Neural cell (in vitro differentiated cells): ENCODE results near the gene NDOR1. TPM values are rescaled to one million over a fixed set of nuclear protein-coding genes. Genes with fewer than 3 reads are reported as not detected.

ENCODE experiments used
- H2AFZ ChIP-seq: fragments of 200-600, 300-800 bp; sonication (generic), shearing (Covaris generic); 2 replicates; pipeline ENCODE4 v1.6.0; 2014; ENCODE audit warnings: low read depth, mild to moderate bottlenecking, antibody characterized with exemption, low read length, moderate library complexity
- H3F3A ChIP-seq: fragments of 200-600 bp; shearing (Covaris generic); 2 replicates; pipeline ENCODE4 v1.6.1; 2016; ENCODE audit warnings: mild to moderate bottlenecking, moderate library complexity, mixed read lengths, antibody characterized with exemption, low read length; ENCODE audit not compliant: insufficient read depth, poor library complexity, severe bottlenecking
- H3K27ac ChIP-seq: fragments of 200-600, 300-800 bp; sonication (generic), shearing (Covaris generic); 2 replicates; pipeline ENCODE4 v1.5.1; 2014; ENCODE audit warnings: mild to moderate bottlenecking, low read length, moderate library complexity
- H3K27me3 ChIP-seq: fragments of 300-800, 200-600 bp; sonication (generic), shearing (Covaris generic); 2 replicates; pipeline ENCODE4 v1.6.0; 2014; ENCODE audit warnings: mild to moderate bottlenecking, low read depth, low read length, moderate library complexity; ENCODE audit not compliant: insufficient read depth
- H3K36me3 ChIP-seq: fragments of 300-800, 200-600 bp; sonication (generic), shearing (Covaris generic); 2 replicates; pipeline ENCODE4 v1.5.1; 2014; ENCODE audit warnings: mild to moderate bottlenecking, antibody characterized with exemption, low read length, moderate library complexity; ENCODE audit not compliant: insufficient read depth
- H3K4me2 ChIP-seq: fragments of 300-800, 200-600 bp; sonication (generic), shearing (Covaris generic); 2 replicates; pipeline ENCODE4 v1.6.0; 2014; ENCODE audit warnings: mild to moderate bottlenecking, low read length
- H3K4me3 ChIP-seq: fragments of 300-800, 200-600 bp; sonication (generic), shearing (Covaris generic); 2 replicates; pipeline ENCODE4 v1.5.1; 2014; ENCODE audit warnings: mild to moderate bottlenecking, low read length, moderate library complexity
- H3K79me2 ChIP-seq: fragments of 200-600 bp; shearing (Covaris generic); replicated peaks from 2 replicates; pipeline ENCODE4 v1.6.0; 2014; ENCODE audit warnings: mild to moderate bottlenecking, low read length, moderate library complexity; ENCODE audit not compliant: insufficient read depth
- H3K9ac ChIP-seq: fragments of 300-800, 200-600 bp; sonication (generic), shearing (Covaris generic); 2 replicates; pipeline ENCODE4 v1.6.1; 2016; ENCODE audit warnings: mild to moderate bottlenecking, low read length, mixed read lengths
- H3K9me2 ChIP-seq: fragments of 200-600 bp; shearing (Covaris generic); 2 replicates; pipeline ENCODE4 v1.6.1; 2016; ENCODE audit warnings: mild to moderate bottlenecking, low read length, mixed read lengths; ENCODE audit not compliant: insufficient read depth
- H3K9me3 ChIP-seq: fragments of 200-600, 300-800 bp; sonication (generic), shearing (Covaris generic); 2 replicates; pipeline ENCODE4 v1.6.1; 2016; ENCODE audit warnings: mild to moderate bottlenecking, mixed run types, low read length, moderate library complexity, mixed read lengths
- H4K20me1 ChIP-seq: fragments of 200-600 bp; shearing (Covaris generic); 2 replicates; pipeline ENCODE4 v1.6.1; 2016; ENCODE audit warnings: mild to moderate bottlenecking, mixed run types; ENCODE audit not compliant: insufficient read depth
- EP300 ChIP-seq: fragments of 450-650 bp; conservative IDR thresholded peaks from 2 replicates; pipeline ENCODE4 v1.6.1; 2014; ENCODE audit warnings: antibody characterized with exemption, mild to moderate bottlenecking, moderate library complexity; ENCODE audit not compliant: poor library complexity, severe bottlenecking
- EZH2 ChIP-seq: fragments of 200-600, 300-800 bp; shearing (Covaris generic), sonication (generic); IDR thresholded peaks from 2 replicates; pipeline ENCODE4 v1.6.1; 2014; ENCODE audit warnings: antibody characterized with exemption, low read length, borderline replicate concordance, mild to moderate bottlenecking; ENCODE audit not compliant: insufficient read depth, poor library complexity, severe bottlenecking
- MXI1 ChIP-seq: fragments of 450-650 bp; conservative IDR thresholded peaks from 2 replicates; pipeline ENCODE4 v1.6.1; 2014; ENCODE audit warnings: antibody characterized with exemption, mild to moderate bottlenecking; ENCODE audit not compliant: poor library complexity, severe bottlenecking
- POLR2AphosphoS5 ChIP-seq: IDR thresholded peaks from 2 replicates; pipeline ENCODE4 v1.6.1; 2012
- RAD21 ChIP-seq: fragments of 450-650 bp; conservative IDR thresholded peaks from 2 replicates; pipeline ENCODE4 v1.6.1; 2014; ENCODE audit warnings: antibody characterized with exemption, mild to moderate bottlenecking, moderate library complexity
- SMC3 ChIP-seq: fragments of 450-650 bp; conservative IDR thresholded peaks from 2 replicates; pipeline ENCODE4 v1.6.1; 2014; ENCODE audit warnings: antibody characterized with exemption, mild to moderate bottlenecking, moderate library complexity; ENCODE audit not compliant: poor library complexity
- TAF1 ChIP-seq: IDR thresholded peaks from 2 replicates; pipeline ENCODE4 v1.6.1; 2012; ENCODE audit warnings: low read depth
- polyA plus RNA-seq: library from polyadenylated mRNA; depleted of rRNA; stranded (reverse); fragments of >200 nt; gene quantifications from 2 replicates; pipeline ENCODE4 v1.2.3, GENCODE V29; 2014
- TF ChIP-seq, protein P1 (sequence below): IDR thresholded peaks from 2 replicates; pipeline ENCODE4 v1.6.1; 2012; ENCODE audit warnings: borderline replicate concordance
- TF ChIP-seq, protein P2 (sequence below): fragments of 450-650 bp; IDR thresholded peaks from 2 replicates; pipeline ENCODE4 v1.5.1; 2014; ENCODE audit warnings: antibody characterized with exemption, mild to moderate bottlenecking, moderate library complexity; ENCODE audit not compliant: poor library complexity, severe bottlenecking

NDOR1 gene
- polyA plus RNA-seq, 1 donor from 2014 or later = 18.2 TPM

DNA sequence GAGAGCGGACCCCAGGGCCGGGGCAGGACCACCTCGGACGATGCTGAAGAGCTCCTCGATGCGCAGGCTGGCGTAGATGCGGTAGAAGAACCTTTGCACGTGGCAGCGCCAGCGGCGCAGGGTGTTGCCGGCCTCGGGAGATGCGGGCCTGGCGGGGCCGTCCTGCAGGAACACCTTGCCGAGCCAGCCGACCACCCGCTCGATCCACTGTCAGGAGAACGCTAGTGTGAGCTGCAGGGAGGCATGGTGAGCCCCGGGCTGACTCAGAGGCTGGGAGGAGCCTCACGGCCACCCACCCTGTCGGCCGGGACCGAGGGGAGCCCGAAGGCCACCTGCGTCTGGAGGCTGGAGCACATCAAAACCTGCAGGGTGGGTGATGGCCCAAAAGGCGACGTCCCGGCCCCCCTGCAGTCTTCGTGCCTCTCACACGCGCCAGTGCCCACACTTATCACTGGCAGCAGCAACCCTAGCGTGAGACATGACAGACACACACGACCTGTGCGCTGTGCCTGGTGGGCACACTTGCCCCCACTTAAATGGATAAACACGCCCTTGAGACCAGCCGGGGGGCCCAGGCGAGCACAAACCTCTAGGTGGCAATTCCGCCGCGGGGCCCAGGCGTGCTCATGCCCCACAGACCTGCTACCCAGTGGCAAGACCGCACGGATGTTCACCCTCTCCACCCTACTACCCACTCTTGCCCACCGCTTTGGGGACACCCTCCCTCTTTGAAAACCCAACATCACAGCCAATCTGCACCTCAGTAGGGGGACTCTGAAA lies 20.4 kb upstream of the NDOR1 start:
- TF ChIP-seq MXI1 = no peak
- TF ChIP-seq, protein P1, sequence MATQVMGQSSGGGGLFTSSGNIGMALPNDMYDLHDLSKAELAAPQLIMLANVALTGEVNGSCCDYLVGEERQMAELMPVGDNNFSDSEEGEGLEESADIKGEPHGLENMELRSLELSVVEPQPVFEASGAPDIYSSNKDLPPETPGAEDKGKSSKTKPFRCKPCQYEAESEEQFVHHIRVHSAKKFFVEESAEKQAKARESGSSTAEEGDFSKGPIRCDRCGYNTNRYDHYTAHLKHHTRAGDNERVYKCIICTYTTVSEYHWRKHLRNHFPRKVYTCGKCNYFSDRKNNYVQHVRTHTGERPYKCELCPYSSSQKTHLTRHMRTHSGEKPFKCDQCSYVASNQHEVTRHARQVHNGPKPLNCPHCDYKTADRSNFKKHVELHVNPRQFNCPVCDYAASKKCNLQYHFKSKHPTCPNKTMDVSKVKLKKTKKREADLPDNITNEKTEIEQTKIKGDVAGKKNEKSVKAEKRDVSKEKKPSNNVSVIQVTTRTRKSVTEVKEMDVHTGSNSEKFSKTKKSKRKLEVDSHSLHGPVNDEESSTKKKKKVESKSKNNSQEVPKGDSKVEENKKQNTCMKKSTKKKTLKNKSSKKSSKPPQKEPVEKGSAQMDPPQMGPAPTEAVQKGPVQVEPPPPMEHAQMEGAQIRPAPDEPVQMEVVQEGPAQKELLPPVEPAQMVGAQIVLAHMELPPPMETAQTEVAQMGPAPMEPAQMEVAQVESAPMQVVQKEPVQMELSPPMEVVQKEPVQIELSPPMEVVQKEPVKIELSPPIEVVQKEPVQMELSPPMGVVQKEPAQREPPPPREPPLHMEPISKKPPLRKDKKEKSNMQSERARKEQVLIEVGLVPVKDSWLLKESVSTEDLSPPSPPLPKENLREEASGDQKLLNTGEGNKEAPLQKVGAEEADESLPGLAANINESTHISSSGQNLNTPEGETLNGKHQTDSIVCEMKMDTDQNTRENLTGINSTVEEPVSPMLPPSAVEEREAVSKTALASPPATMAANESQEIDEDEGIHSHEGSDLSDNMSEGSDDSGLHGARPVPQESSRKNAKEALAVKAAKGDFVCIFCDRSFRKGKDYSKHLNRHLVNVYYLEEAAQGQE = no peak
- no peak for TF ChIP-seq POLR2AphosphoS5
- no peaks in the 10 kb centered on the region for H3F3A ChIP-seq
- H4K20me1 ChIP-seq = no peaks in the 10 kb centered on the region
- no peak overlapping the region for H3K4me3 ChIP-seq
- no peak overlapping the region for H3K4me2 ChIP-seq
- peaks cover 14% of the 10 kb centered on the region for H3K79me2 ChIP-seq
- H3K27me3 ChIP-seq = no peaks in the 10 kb centered on the region
- no peak overlapping the region for H3K27ac ChIP-seq
- H3K36me3 ChIP-seq = no peaks in the 10 kb centered on the region
- H3K9me3 ChIP-seq = no peaks in the 10 kb centered on the region
- H2AFZ ChIP-seq = no peak overlapping the region
- no peak overlapping the region for H3K9ac ChIP-seq
- no peaks in the 10 kb centered on the region for H3K9me2 ChIP-seq

DNA sequence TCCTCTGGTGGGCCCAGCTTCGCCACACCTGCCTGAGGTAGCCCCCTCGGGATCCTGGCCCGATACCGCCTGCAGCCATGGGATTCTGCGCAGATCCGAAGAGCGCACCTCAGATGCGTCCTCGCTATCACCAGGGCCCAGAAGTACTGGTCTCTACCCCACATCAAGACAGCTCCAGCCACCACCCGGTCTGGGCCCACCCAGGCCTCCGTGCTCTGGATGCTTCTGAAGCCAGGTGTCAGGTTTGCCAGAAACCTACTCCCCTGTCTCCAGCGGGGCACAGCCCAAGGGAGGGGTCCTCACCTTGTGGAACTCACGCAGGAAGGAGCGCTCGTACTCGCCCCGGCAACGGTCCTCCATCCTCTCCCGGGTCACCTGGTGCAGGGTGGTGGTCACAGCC lies 19.6 kb upstream of the NDOR1 start:
- Histone ChIP-seq H3K4me3 (peak overlapping the region; percentile 98), H3F3A (no peaks in the 10 kb centered on the region)

DNA sequence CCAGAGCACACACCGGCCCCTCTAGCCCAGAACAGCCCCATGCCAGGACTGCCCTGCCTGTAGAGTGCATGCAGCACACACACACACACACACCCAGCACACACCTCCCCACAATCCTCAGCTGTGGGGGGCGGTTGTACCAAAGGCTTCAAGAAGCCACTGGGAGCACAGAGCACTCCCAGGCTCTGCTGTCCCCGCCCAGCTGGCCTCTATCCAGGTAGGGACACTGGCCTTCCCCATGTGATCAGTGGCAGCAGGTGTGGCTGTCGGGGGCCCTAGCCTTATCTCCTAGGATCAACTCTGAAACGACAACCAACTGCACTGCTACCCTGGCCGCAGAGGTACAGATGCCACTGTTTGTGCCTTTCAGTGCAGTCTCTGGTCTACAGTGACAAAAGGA lies 19.1 kb upstream of the NDOR1 start:
- Histone ChIP-seq H3K4me2 (peak overlapping the region; percentile 95), H3K9me2 (no peaks in the 10 kb centered on the region), H3K27ac (no peak overlapping the region), H4K20me1 (no peaks in the 10 kb centered on the region), H3F3A (no peaks in the 10 kb centered on the region), H3K9me3 (no peaks in the 10 kb centered on the region), H3K36me3 (no peaks in the 10 kb centered on the region), H3K9ac (no peak overlapping the region), H2AFZ (no peak overlapping the region), H3K27me3 (no peaks in the 10 kb centered on the region), H3K79me2 (peaks cover 14% of the 10 kb centered on the region), H3K4me3 (peak overlapping the region; percentile 98)
- TF ChIP-seq RAD21 = no peak

More for the DNA sequence above, 19.6 kb upstream of the NDOR1 start:
- no peak overlapping the region for H3K9ac ChIP-seq
- H3K9me3 ChIP-seq = no peaks in the 10 kb centered on the region
- no peak for TF ChIP-seq RAD21
- no peak for TF ChIP-seq SMC3
- H3K27ac ChIP-seq = no peak overlapping the region
- H3K36me3 ChIP-seq = no peaks in the 10 kb centered on the region
- H4K20me1 ChIP-seq = no peaks in the 10 kb centered on the region
- no peak overlapping the region for H2AFZ ChIP-seq
- H3K4me2 ChIP-seq = no peak overlapping the region
- peaks cover 14% of the 10 kb centered on the region for H3K79me2 ChIP-seq
- no peaks in the 10 kb centered on the region for H3K9me2 ChIP-seq
- H3K27me3 ChIP-seq = no peaks in the 10 kb centered on the region

DNA sequence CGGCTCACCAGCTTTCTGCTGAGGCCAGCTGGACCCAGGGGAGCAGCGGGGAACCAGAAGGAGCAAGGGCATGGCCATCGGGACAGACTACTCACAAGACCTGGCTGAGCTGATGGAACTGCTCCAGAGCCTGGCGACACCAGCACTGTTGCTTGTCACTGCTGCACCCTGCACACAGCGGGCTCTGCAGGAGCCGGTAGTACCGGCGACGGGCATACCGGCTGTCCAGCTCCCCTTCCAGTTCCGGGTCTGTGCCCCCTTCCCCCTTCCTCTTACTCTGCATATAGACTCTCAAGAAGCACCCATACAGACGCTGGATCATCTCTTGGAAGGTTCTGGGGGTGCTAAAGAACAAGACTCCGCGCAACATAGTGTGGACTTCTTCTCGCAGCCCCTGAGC lies 18.1 kb upstream of the NDOR1 start:
- no peaks in the 10 kb centered on the region for H4K20me1 ChIP-seq
- no peak overlapping the region for H3K27ac ChIP-seq
- no peak overlapping the region for H2AFZ ChIP-seq
- H3K79me2 ChIP-seq = peaks cover 14% of the 10 kb centered on the region
- no peaks in the 10 kb centered on the region for H3F3A ChIP-seq
- H3K4me3 ChIP-seq = peak overlapping the region; percentile 98
- H3K36me3 ChIP-seq = no peaks in the 10 kb centered on the region
- no peaks in the 10 kb centered on the region for H3K9me2 ChIP-seq
- H3K4me2 ChIP-seq = peak overlapping the region; percentile 95
- H3K27me3 ChIP-seq = no peaks in the 10 kb centered on the region
- no peaks in the 10 kb centered on the region for H3K9me3 ChIP-seq
- peak overlapping the region; percentile 85 for H3K9ac ChIP-seq
- TF ChIP-seq, protein P2, sequence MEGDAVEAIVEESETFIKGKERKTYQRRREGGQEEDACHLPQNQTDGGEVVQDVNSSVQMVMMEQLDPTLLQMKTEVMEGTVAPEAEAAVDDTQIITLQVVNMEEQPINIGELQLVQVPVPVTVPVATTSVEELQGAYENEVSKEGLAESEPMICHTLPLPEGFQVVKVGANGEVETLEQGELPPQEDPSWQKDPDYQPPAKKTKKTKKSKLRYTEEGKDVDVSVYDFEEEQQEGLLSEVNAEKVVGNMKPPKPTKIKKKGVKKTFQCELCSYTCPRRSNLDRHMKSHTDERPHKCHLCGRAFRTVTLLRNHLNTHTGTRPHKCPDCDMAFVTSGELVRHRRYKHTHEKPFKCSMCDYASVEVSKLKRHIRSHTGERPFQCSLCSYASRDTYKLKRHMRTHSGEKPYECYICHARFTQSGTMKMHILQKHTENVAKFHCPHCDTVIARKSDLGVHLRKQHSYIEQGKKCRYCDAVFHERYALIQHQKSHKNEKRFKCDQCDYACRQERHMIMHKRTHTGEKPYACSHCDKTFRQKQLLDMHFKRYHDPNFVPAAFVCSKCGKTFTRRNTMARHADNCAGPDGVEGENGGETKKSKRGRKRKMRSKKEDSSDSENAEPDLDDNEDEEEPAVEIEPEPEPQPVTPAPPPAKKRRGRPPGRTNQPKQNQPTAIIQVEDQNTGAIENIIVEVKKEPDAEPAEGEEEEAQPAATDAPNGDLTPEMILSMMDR = no peak
- TF ChIP-seq POLR2AphosphoS5 (no peak), MXI1 (no peak), EP300 (no peak), TAF1 (no peak), EZH2 (no peak)
- TF ChIP-seq, protein P1 = no peak
